ENCODE data around the gene TNIP2.
"Not testable (repeated sequence)": the region's sequence is repeated elsewhere in the genome, so short reads cannot be mapped to it uniquely, and the experiment has no call there.

Gene TNIP2

GRCh38 chr4:2731907-2732317 is 24.2 kb downstream of the TNIP2 start:
- H3K27me3 ChIP-seq (ENCODE audit: control insufficient read depth, insufficient read depth, low read length, poor library complexity, severe bottlenecking): no peaks in the 10 kb centered on the region
- WGBS, 2 experiments: 96% methylated on average over 28 of the region's 28 CpGs
- no peaks in the 10 kb centered on the region for H3K9me3 ChIP-seq (ENCODE audit: control insufficient read depth, low read length)
- H3K4me1 ChIP-seq (ENCODE audit: control insufficient read depth, insufficient read depth, low read length): peaks cover 8% of the 10 kb centered on the region
- peaks cover 4% of the 10 kb centered on the region for H3K36me3 ChIP-seq (ENCODE audit: control insufficient read depth, insufficient read depth, low read length)
- no peak overlapping the region for H3K4me3 ChIP-seq (ENCODE audit: insufficient read depth, low read depth, low read length)
- no peak overlapping the region for H3K27ac ChIP-seq (ENCODE audit: insufficient read depth, low read depth, low read length, poor library complexity, severe bottlenecking)

- H3K4me3 ChIP-seq (ENCODE audit: insufficient read depth, low read depth, low read length): no peak overlapping the region
- H3K4me1 ChIP-seq (ENCODE audit: control insufficient read depth, insufficient read depth, low read length): peaks cover 8% of the 10 kb centered on the region
- 95 to 97% methylated on average over 9 of the region's 9 CpGs for WGBS, 2 experiments
- no peaks in the 10 kb centered on the region for H3K27me3 ChIP-seq (ENCODE audit: control insufficient read depth, insufficient read depth, low read length, poor library complexity, severe bottlenecking)
- no peaks in the 10 kb centered on the region for H3K9me3 ChIP-seq (ENCODE audit: control insufficient read depth, low read length)
- peaks cover 4% of the 10 kb centered on the region for H3K36me3 ChIP-seq (ENCODE audit: control insufficient read depth, insufficient read depth, low read length)
- H3K27ac ChIP-seq (ENCODE audit: insufficient read depth, low read depth, low read length, poor library complexity, severe bottlenecking): no peak overlapping the region
These were observed 26.6 kb downstream of the TNIP2 start for GRCh38 chr4:2729533-2729875.

DNA sequence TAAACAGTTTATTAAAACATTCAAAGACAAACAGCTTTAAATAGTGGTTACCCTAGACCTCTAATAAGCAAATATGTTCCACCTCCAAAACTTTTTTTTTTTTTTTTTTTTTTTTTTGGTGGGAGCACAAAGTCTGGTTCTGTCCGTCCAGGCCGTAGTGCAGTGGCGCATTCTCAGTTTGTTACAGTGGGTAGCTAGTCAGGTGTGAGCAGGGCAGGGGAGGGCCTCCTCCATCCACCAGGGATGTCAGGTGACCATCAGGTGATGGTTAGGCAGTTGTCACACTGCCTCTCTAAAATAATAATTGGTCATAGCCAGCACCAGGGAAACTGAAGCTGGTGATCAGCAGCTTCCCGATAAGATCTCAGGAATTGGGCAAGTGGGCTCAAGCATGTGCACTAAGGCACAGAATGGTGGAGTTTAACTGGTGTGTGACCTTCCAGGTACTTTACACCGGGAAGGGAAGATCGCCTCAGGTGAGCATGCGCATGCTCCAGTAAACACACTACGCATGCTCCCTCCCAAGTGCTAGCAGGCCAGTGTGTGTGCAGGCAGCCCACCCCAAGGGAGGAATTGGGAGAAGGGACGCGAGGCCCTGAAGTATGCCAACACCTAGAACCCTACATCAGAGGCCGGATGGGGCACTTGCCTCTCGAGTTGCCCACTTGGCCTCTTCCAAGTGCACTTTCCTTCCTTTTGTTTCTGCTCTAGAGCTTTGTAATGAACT is 27.2 kb downstream of the TNIP2 start:
- Histone ChIP-seq H3K4me3 (ENCODE audit: insufficient read depth, low read depth, low read length) (no peak overlapping the region), H3K4me1 (ENCODE audit: control insufficient read depth, insufficient read depth, low read length) (peaks cover 4% of the 10 kb centered on the region), H3K36me3 (ENCODE audit: control insufficient read depth, insufficient read depth, low read length) (peaks cover 4% of the 10 kb centered on the region), H3K27ac (ENCODE audit: insufficient read depth, low read depth, low read length, poor library complexity, severe bottlenecking) (no peak overlapping the region), H3K9me3 (ENCODE audit: control insufficient read depth, low read length) (no peaks in the 10 kb centered on the region), H3K27me3 (ENCODE audit: control insufficient read depth, insufficient read depth, low read length, poor library complexity, severe bottlenecking) (no peaks in the 10 kb centered on the region)
- WGBS, 2 experiments: 94 to 96% methylated on average over 12 of the region's 12 CpGs

DNA sequence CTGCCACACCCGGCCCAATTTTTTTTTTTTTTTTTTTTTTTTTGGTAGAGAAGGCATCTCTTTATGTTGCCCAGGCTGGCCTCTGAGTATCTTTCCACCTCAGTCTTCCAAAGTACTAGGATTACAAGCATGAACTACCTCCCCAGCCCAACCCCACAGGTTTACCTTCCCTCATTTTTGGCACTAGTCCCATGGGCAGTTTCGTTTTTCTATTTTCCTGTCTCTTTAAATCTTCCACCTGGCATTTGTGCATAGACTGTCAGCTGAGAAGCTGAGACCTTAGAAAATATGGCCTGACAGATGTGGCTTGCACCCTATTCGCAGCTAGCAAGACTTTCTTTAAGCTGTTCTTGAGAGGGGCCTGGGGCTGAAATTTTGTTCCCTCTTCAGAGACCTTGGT is 27.9 kb downstream of the TNIP2 start:
- Histone ChIP-seq H3K27me3 (ENCODE audit: control insufficient read depth, insufficient read depth, low read length, poor library complexity, severe bottlenecking) (no peaks in the 10 kb centered on the region), H3K36me3 (ENCODE audit: control insufficient read depth, insufficient read depth, low read length) (peaks cover 4% of the 10 kb centered on the region)
- WGBS, 2 experiments: 95 to 96% methylated on average over 3 of the region's 3 CpGs

DNA sequence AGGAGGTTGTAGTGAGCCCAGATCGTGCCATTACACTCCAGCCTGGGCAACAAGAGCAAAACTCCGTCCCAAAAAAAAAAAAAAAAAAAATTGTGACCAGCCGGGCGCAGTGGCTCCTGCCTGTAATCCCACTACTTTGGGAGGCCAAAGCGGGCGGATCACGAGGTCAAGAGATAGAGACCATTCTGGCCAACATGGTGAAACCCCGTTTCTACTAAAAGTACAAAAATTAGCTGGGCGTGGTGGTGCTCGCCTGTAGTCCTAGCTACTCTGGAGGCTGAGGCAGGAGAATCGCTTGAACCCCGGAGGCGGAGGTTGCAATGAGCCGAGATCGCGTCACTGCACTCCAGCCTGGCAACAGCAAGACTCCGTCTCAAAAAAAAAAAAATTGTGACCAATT is 29.3 kb downstream of the TNIP2 start:
- not testable (repeated sequence) for H3K36me3 ChIP-seq (ENCODE audit: control insufficient read depth, insufficient read depth, low read length); H3K4me1 ChIP-seq (ENCODE audit: control insufficient read depth, insufficient read depth, low read length); H3K27me3 ChIP-seq (ENCODE audit: control insufficient read depth, insufficient read depth, low read length, poor library complexity, severe bottlenecking); H3K4me3 ChIP-seq (ENCODE audit: insufficient read depth, low read depth, low read length); H3K27ac ChIP-seq (ENCODE audit: insufficient read depth, low read depth, low read length, poor library complexity, severe bottlenecking); H3K9me3 ChIP-seq (ENCODE audit: control insufficient read depth, low read length)
- 94 to 95% methylated on average over 17 of the region's 17 CpGs for WGBS, 2 experiments

More for the DNA sequence above, 27.9 kb downstream of the TNIP2 start:
- H3K4me1 ChIP-seq (ENCODE audit: control insufficient read depth, insufficient read depth, low read length): no peaks in the 10 kb centered on the region
- H3K27ac ChIP-seq (ENCODE audit: insufficient read depth, low read depth, low read length, poor library complexity, severe bottlenecking): no peak overlapping the region
- H3K9me3 ChIP-seq (ENCODE audit: control insufficient read depth, low read length): no peaks in the 10 kb centered on the region
- H3K4me3 ChIP-seq (ENCODE audit: insufficient read depth, low read depth, low read length): no peak overlapping the region

DNA sequence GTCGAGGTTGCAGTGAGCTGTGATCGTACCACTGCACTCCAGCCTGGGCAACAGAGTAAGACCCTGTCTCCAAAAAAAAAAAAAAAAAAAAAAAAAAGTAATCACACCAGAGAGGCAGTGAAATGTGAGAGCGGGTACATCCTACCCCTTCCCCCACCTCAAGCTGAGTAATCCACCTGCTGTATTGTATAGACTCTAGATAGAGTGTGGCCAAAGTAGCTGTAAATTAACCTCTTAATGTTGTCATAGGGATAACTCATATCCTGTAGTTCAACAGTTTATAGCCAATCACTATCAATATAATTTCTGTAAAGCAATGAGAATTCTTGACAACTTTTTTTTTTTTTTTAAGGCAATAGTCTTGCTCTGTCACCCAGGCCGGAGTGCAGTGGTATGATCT is 30.8 kb downstream of the TNIP2 start:
- 95 to 96% methylated on average over 2 to 4 of the region's 4 CpGs for WGBS, 2 experiments
- Histone ChIP-seq H3K27me3 (ENCODE audit: control insufficient read depth, insufficient read depth, low read length, poor library complexity, severe bottlenecking) (no peaks in the 10 kb centered on the region), H3K4me1 (ENCODE audit: control insufficient read depth, insufficient read depth, low read length) (no peaks in the 10 kb centered on the region), H3K36me3 (ENCODE audit: control insufficient read depth, insufficient read depth, low read length) (peaks cover 4% of the 10 kb centered on the region), H3K27ac (ENCODE audit: insufficient read depth, low read depth, low read length, poor library complexity, severe bottlenecking) (no peak overlapping the region), H3K4me3 (ENCODE audit: insufficient read depth, low read depth, low read length) (no peak overlapping the region), H3K9me3 (ENCODE audit: control insufficient read depth, low read length) (no peaks in the 10 kb centered on the region)

GRCh38 chr4:2723751-2724150 is 32.4 kb downstream of the TNIP2 start:
- Histone ChIP-seq H3K27ac (ENCODE audit: insufficient read depth, low read depth, low read length, poor library complexity, severe bottlenecking) (no peak overlapping the region), H3K36me3 (ENCODE audit: control insufficient read depth, insufficient read depth, low read length) (peaks cover 4% of the 10 kb centered on the region), H3K27me3 (ENCODE audit: control insufficient read depth, insufficient read depth, low read length, poor library complexity, severe bottlenecking) (no peaks in the 10 kb centered on the region), H3K4me1 (ENCODE audit: control insufficient read depth, insufficient read depth, low read length) (no peaks in the 10 kb centered on the region), H3K4me3 (ENCODE audit: insufficient read depth, low read depth, low read length) (no peak overlapping the region), H3K9me3 (ENCODE audit: control insufficient read depth, low read length) (no peaks in the 10 kb centered on the region)
- WGBS, 2 experiments: 95 to 97% methylated on average over 3 of the region's 3 CpGs

DNA sequence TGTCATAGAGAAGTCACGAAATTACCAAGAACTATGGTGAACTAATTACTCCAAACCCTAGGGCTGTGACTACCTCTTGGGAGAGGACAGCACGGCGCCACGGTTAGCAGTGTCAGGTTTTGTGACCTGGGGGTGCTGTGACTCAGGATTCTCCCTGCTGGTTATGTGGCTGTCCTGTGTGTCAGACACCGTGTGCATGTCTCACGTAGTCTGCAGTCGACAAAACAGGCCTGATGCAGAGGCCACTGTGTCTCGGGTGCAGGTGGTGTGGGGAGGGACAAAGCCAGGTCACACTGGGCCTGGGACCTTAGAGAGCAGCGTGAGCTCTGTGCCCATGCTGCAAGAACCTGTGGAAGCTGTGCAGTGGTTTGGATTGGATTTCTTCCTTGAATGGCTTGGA is 34.1 kb downstream of the TNIP2 start:
- peaks cover 4% of the 10 kb centered on the region for H3K36me3 ChIP-seq (ENCODE audit: control insufficient read depth, insufficient read depth, low read length)
- 95 to 96% methylated on average over 9 of the region's 9 CpGs for WGBS, 2 experiments
- no peak overlapping the region for H3K4me3 ChIP-seq (ENCODE audit: insufficient read depth, low read depth, low read length)

GRCh38 chr4:2721586-2721985 is 34.5 kb downstream of the TNIP2 start:
- no peak overlapping the region for H3K4me3 ChIP-seq (ENCODE audit: insufficient read depth, low read depth, low read length)
- 93 to 95% methylated on average over 11 of the region's 11 CpGs for WGBS, 2 experiments
- no peaks in the 10 kb centered on the region for H3K27me3 ChIP-seq (ENCODE audit: control insufficient read depth, insufficient read depth, low read length, poor library complexity, severe bottlenecking)
- H3K4me1 ChIP-seq (ENCODE audit: control insufficient read depth, insufficient read depth, low read length): no peaks in the 10 kb centered on the region
- H3K27ac ChIP-seq (ENCODE audit: insufficient read depth, low read depth, low read length, poor library complexity, severe bottlenecking): no peak overlapping the region
- H3K9me3 ChIP-seq (ENCODE audit: control insufficient read depth, low read length): no peaks in the 10 kb centered on the region
- peaks cover 4% of the 10 kb centered on the region for H3K36me3 ChIP-seq (ENCODE audit: control insufficient read depth, insufficient read depth, low read length)

More for the DNA sequence above, 34.1 kb downstream of the TNIP2 start:
- H3K4me1 ChIP-seq (ENCODE audit: control insufficient read depth, insufficient read depth, low read length): no peaks in the 10 kb centered on the region
- no peaks in the 10 kb centered on the region for H3K9me3 ChIP-seq (ENCODE audit: control insufficient read depth, low read length)
- no peak overlapping the region for H3K27ac ChIP-seq (ENCODE audit: insufficient read depth, low read depth, low read length, poor library complexity, severe bottlenecking)
- no peaks in the 10 kb centered on the region for H3K27me3 ChIP-seq (ENCODE audit: control insufficient read depth, insufficient read depth, low read length, poor library complexity, severe bottlenecking)

DNA sequence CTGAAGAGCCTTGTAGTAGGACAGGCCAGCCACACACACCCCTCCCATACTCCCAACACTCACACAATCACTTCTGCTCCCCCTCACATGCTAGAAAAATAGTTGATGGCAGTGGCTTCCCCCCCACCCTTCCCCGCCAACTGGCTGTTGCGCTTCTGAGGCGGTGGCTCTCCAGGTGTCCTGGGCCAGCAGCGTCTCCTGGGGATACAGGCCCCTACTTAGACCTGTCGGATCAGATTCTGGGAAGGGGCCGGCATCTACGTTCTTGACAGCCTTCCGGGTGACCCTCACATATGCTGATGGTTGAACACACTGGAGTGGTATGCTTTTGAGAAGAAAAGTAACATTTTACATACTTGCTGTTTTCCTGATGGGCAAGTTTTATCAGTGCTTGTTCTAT is 39.9 kb downstream of the TNIP2 start:
- Histone ChIP-seq H3K36me3 (ENCODE audit: control insufficient read depth, insufficient read depth, low read length) (peaks cover 9% of the 10 kb centered on the region), H3K4me3 (ENCODE audit: insufficient read depth, low read depth, low read length) (no peak overlapping the region), H3K27me3 (ENCODE audit: control insufficient read depth, insufficient read depth, low read length, poor library complexity, severe bottlenecking) (no peaks in the 10 kb centered on the region), H3K27ac (ENCODE audit: insufficient read depth, low read depth, low read length, poor library complexity, severe bottlenecking) (no peak overlapping the region), H3K4me1 (ENCODE audit: control insufficient read depth, insufficient read depth, low read length) (no peaks in the 10 kb centered on the region), H3K9me3 (ENCODE audit: control insufficient read depth, low read length) (no peaks in the 10 kb centered on the region)
- WGBS, 2 experiments: 96 to 98% methylated on average over 8 of the region's 8 CpGs

DNA sequence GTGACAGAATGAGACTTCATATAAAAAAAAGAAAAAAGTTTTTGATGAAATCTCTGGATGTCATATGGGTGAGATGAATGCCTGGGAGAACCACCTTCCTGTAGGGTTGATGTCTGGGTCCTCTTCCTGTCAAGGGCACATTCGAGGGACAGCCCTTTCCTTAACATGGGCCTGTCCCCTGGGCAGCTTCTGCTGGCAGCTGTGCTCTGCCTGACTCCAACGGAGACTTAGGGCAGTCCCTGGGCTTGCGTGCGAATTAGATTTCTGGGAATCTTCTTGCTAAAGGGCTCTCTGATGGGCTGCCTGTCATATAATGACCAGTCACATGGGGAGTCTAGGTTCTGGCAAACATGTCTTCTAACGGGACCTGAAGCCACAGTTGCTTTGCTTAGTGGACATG is 40.7 kb downstream of the TNIP2 start:
- Histone ChIP-seq H3K9me3 (ENCODE audit: control insufficient read depth, low read length) (no peaks in the 10 kb centered on the region), H3K4me3 (ENCODE audit: insufficient read depth, low read depth, low read length) (no peak overlapping the region), H3K36me3 (ENCODE audit: control insufficient read depth, insufficient read depth, low read length) (peaks cover 9% of the 10 kb centered on the region), H3K27me3 (ENCODE audit: control insufficient read depth, insufficient read depth, low read length, poor library complexity, severe bottlenecking) (no peaks in the 10 kb centered on the region), H3K4me1 (ENCODE audit: control insufficient read depth, insufficient read depth, low read length) (no peaks in the 10 kb centered on the region), H3K27ac (ENCODE audit: insufficient read depth, low read depth, low read length, poor library complexity, severe bottlenecking) (no peak overlapping the region)
- 85 to 87% methylated on average over 5 of the region's 5 CpGs for WGBS, 2 experiments
